Measurements from ENCODE around the gene MSANTD2.

GRCh38 chr11:124798991-124799347 is 1.2 kb downstream of the MSANTD2 start:
- no peak for TF ChIP-seq EZH2phosphoT487 (IDR thresholded peaks at IDR 0.05; ENCODE audit: borderline replicate concordance, low read length)
- no peak for TF ChIP-seq CTCF (IDR thresholded peaks at IDR 0.05; ENCODE audit: low read depth, low read length, poor library complexity, severe bottlenecking)

Measured in DOHH2 (cell line).